PC-3 (cell line): ENCODE results near the gene ZNF488. TPM values are rescaled to one million over a fixed set of nuclear protein-coding genes. Genes with fewer than 3 reads are reported as not detected.

Experiments
- ATAC-seq: fragments of 200-7000 bp; cut with Tn5 transposase; 2 replicates; pipeline ENCODE4 v1.9.1; 2020; ENCODE audit warnings: mild to moderate bottlenecking, moderate library complexity
- BruUV-seq: library from RNA; stranded (reverse); fragments of 400-500 nt; replicated peaks from 2 replicates; lab custom pipeline; 2021; lab: Mats Ljungman, UMichigan
- CTCF ChIA-PET: fragments of 300-600 bp; sonication (Branson Sonifier 250); formaldehyde crosslinking; loops from one replicate; lab custom pipeline; 2022; ENCODE audit warnings: antibody characterized with exemption; lab: Charles Lee
- POLR2A ChIA-PET: fragments of 300-600 bp; sonication (Branson Sonifier 250); formaldehyde crosslinking; loops from one replicate; lab custom pipeline; 2022; ENCODE audit warnings: antibody characterized with exemption; ENCODE audit not compliant: unreplicated experiment; lab: Charles Lee
- DNase-seq: peaks from one replicate; pipeline ENCODE4 v3.0.0-alpha.2; 2015
- H2AFZ ChIP-seq: fragments of 300-600 bp; sonication (generic); 2 replicates; pipeline ENCODE4 v1.6.0; 2016; ENCODE audit warnings: antibody characterized with exemption, low read length
- H3F3A ChIP-seq: fragments of 300-600 bp; sonication (generic); one replicate; pipeline ENCODE4 v1.6.0; 2017; ENCODE audit warnings: antibody characterized with exemption, low read length, control low read depth, mild to moderate bottlenecking; ENCODE audit not compliant: unreplicated experiment
- H3K27ac ChIP-seq: fragments of 300-600 bp; sonication (generic); 2 replicates; pipeline ENCODE4 v1.5.1; 2016; ENCODE audit warnings: mild to moderate bottlenecking, low read length
- H3K27me3 ChIP-seq: fragments of 300-600 bp; sonication (generic); 2 replicates; pipeline ENCODE4 v1.6.1; 2016; ENCODE audit warnings: low read length, mixed read lengths
- H3K36me3 ChIP-seq: fragments of 300-600 bp; sonication (generic); 2 replicates; pipeline ENCODE4 v1.6.1; 2016; ENCODE audit warnings: low read depth, mixed run types, low read length, mixed read lengths
- H3K4me1 ChIP-seq: fragments of 300-600 bp; sonication (generic); 2 replicates; pipeline ENCODE4 v1.5.1; 2016; ENCODE audit warnings: low read length; ENCODE audit not compliant: insufficient read depth
- H3K4me2 ChIP-seq: fragments of 300-600 bp; sonication (generic); 2 replicates; pipeline ENCODE4 v1.6.0; 2016; ENCODE audit warnings: low read length
- H3K4me3 ChIP-seq: fragments of 300-600 bp; sonication (generic); 2 replicates; pipeline ENCODE4 v1.5.1; 2016; ENCODE audit warnings: mild to moderate bottlenecking, low read length, mixed read lengths
- H3K79me2 ChIP-seq: fragments of 300-600 bp; sonication (generic); 2 replicates; pipeline ENCODE4 v1.6.1; 2017; ENCODE audit warnings: low read length, mixed read lengths
- H3K9ac ChIP-seq: fragments of 300-600 bp; sonication (generic); 2 replicates; pipeline ENCODE4 v1.6.0; 2016; ENCODE audit warnings: mild to moderate bottlenecking, low read length
- H3K9me2 ChIP-seq: fragments of 300-600 bp; sonication (generic); replicated peaks from 2 replicates; pipeline ENCODE4 v1.6.1; 2016; ENCODE audit warnings: mixed run types, low read length, mixed read lengths
- H3K9me3 ChIP-seq: fragments of 300-600 bp; sonication (generic); 2 replicates; pipeline ENCODE4 v1.6.1; 2016; ENCODE audit warnings: low read length, mixed read lengths
- H4K20me1 ChIP-seq: fragments of 300-600 bp; sonication (generic); 2 replicates; pipeline ENCODE4 v1.6.1; 2016; ENCODE audit warnings: low read length, mixed read lengths
- EZH2 ChIP-seq: fragments of 300-600 bp; sonication (generic); IDR thresholded peaks from one replicate; pipeline ENCODE4 v1.6.1; 2017; ENCODE audit warnings: antibody characterized with exemption, mild to moderate bottlenecking, low read length; ENCODE audit not compliant: unreplicated experiment
- EZH2phosphoT487 ChIP-seq: fragments of 300-600 bp; sonication (generic); IDR thresholded peaks from 2 replicates; pipeline ENCODE4 v1.6.1; 2018; ENCODE audit warnings: mild to moderate bottlenecking, antibody characterized with exemption, low read length, borderline replicate concordance
- intact Hi-C: fragments of 100-400 bp; cut with micrococcal nuclease; formaldehyde crosslinking; loops from 2 replicates; pipeline ENCODE4 v1.9.0; 2023
- total RNA-seq: library from RNA; depleted of rRNA; stranded (reverse); fragments of >200 nt; gene quantifications from 2 replicates; pipeline ENCODE4 v1.2.3, GENCODE V29; 2014
- TF ChIP-seq, protein P1 (sequence below): fragments of 300-600 bp; sonication (generic); conservative IDR thresholded peaks from 2 replicates; pipeline ENCODE4 v1.5.1; 2017; ENCODE audit warnings: antibody characterized with exemption, low read depth, mild to moderate bottlenecking, low read length

ZNF488 gene
- total RNA-seq, 1 experiment from 2014 or later, result 1.7 TPM

- ChIA-PET CTCF (no interaction called here), POLR2A (no interaction called here)
- no peaks in the 10 kb centered on the region for H4K20me1 ChIP-seq
- H3K4me1 ChIP-seq, result 0 out of 2 replicates have a peak, but pooled peaks cover 4% of the 10 kb centered on the region
- no peaks in the 10 kb centered on the region for H3K9me2 ChIP-seq
- no peaks in the 10 kb centered on the region for H3K27me3 ChIP-seq
- BruUV-seq, result no TSS peak
- no peak overlapping the region for H3K27ac ChIP-seq
- H2AFZ ChIP-seq, result no peak overlapping the region
- no peak overlapping the region for H3K9ac ChIP-seq
- H3F3A ChIP-seq, result no peaks in the 10 kb centered on the region
- intact Hi-C loops, result loop anchor here (10.0 kb wide), 1 partner anchor 74 kb away; no protein-coding TSS in a partner anchor
- no peak overlapping the region for H3K4me2 ChIP-seq
- no peaks in the 10 kb centered on the region for H3K79me2 ChIP-seq
- H3K9me3 ChIP-seq, result no peaks in the 10 kb centered on the region
- ATAC-seq (no peak), DNase-seq (no peak)
- H3K36me3 ChIP-seq, result no peaks in the 10 kb centered on the region
- TF ChIP-seq EZH2phosphoT487, result no peak
- no peak for TF ChIP-seq EZH2
- TF ChIP-seq, protein P1, sequence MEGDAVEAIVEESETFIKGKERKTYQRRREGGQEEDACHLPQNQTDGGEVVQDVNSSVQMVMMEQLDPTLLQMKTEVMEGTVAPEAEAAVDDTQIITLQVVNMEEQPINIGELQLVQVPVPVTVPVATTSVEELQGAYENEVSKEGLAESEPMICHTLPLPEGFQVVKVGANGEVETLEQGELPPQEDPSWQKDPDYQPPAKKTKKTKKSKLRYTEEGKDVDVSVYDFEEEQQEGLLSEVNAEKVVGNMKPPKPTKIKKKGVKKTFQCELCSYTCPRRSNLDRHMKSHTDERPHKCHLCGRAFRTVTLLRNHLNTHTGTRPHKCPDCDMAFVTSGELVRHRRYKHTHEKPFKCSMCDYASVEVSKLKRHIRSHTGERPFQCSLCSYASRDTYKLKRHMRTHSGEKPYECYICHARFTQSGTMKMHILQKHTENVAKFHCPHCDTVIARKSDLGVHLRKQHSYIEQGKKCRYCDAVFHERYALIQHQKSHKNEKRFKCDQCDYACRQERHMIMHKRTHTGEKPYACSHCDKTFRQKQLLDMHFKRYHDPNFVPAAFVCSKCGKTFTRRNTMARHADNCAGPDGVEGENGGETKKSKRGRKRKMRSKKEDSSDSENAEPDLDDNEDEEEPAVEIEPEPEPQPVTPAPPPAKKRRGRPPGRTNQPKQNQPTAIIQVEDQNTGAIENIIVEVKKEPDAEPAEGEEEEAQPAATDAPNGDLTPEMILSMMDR, result no peak
- no peak overlapping the region for H3K4me3 ChIP-seq
Measured at GRCh38 chr10:47360419-47361040, 23.6 kb downstream of the ZNF488 start.

GRCh38 chr10:47359626-47360418 lies 24.3 kb downstream of the ZNF488 start:
- Histone ChIP-seq H3K4me2 (no peak overlapping the region), H2AFZ (no peak overlapping the region), H3K4me3 (no peak overlapping the region), H3K36me3 (no peaks in the 10 kb centered on the region), H3K9me3 (no peaks in the 10 kb centered on the region), H3K27me3 (no peaks in the 10 kb centered on the region), H3K27ac (no peak overlapping the region), H3K79me2 (no peaks in the 10 kb centered on the region), H3K9ac (no peak overlapping the region), H3K9me2 (no peaks in the 10 kb centered on the region), H3F3A (no peaks in the 10 kb centered on the region), H4K20me1 (no peaks in the 10 kb centered on the region), H3K4me1 (0 out of 2 replicates have a peak, but pooled peaks cover 4% of the 10 kb centered on the region)
- intact Hi-C loops, result loop anchor here (10.0 kb wide), 1 partner anchor 75 kb away; no protein-coding TSS in a partner anchor
- TF ChIP-seq, protein P1, result no peak
- TF ChIP-seq EZH2phosphoT487, result no peak
- no peak for TF ChIP-seq EZH2
- ChIA-PET CTCF (no interaction called here), POLR2A (no interaction called here)
- DNase-seq (no peak), ATAC-seq (no peak)
- no TSS peak for BruUV-seq

DNA sequence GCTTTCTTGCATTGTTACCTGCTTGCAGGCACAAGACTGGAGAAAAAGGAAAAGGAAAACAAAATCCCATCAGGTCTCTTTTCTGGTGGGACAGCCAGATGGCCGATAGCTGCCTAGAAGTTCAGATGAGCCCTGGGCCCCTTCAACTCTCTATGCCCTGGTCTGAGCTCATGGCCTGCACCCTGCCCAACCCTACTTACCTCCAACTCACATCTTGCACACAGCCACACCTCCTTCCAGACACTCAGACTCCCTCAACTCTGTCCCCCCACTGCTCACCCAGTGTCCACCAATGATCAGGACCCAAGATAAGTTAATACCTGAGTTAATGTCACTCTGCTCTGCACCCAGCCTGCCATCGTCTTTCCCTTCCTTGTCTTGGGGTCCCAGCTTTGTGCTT lies 25.0 kb downstream of the ZNF488 start:
- intact Hi-C loops, result no loop called here
- ChIA-PET CTCF (no interaction called here), POLR2A (no interaction called here)
- H3K27me3 ChIP-seq, result no peaks in the 10 kb centered on the region
- H3K27ac ChIP-seq, result no peak overlapping the region
- H3K36me3 ChIP-seq, result no peaks in the 10 kb centered on the region
- no peaks in the 10 kb centered on the region for H3F3A ChIP-seq
- H4K20me1 ChIP-seq, result no peaks in the 10 kb centered on the region
- no peak overlapping the region for H3K9ac ChIP-seq
- no peak overlapping the region for H2AFZ ChIP-seq
- ATAC-seq, result no peak
- H3K4me3 ChIP-seq, result no peak overlapping the region
- no peak for DNase-seq
- no peaks in the 10 kb centered on the region for H3K9me2 ChIP-seq
- no peaks in the 10 kb centered on the region for H3K9me3 ChIP-seq
- TF ChIP-seq, protein P1, result no peak
- no peak for TF ChIP-seq EZH2phosphoT487
- no peak for TF ChIP-seq EZH2
- no peaks in the 10 kb centered on the region for H3K79me2 ChIP-seq
- H3K4me2 ChIP-seq, result no peak overlapping the region
- no TSS peak for BruUV-seq
- 0 out of 2 replicates have a peak, but pooled peaks cover 4% of the 10 kb centered on the region for H3K4me1 ChIP-seq
